PC-9 (cell line): ENCODE measurements around the gene ZNF616. TPM values are rescaled to one million over a fixed set of nuclear protein-coding genes. Genes with fewer than 3 reads are reported as not detected.

Source experiments
- BruUV-seq: library from RNA; stranded (reverse); fragments of 400-500 nt; replicated peaks from 2 replicates; lab custom pipeline; 2021; lab: Mats Ljungman, UMichigan
- CTCF ChIA-PET: fragments of 300-600 bp; sonication (Branson Sonifier 250); formaldehyde crosslinking; loops from one replicate; lab custom pipeline; 2022; ENCODE audit warnings: antibody characterized with exemption; lab: Charles Lee
- POLR2A ChIA-PET: fragments of 300-600 bp; sonication (Branson Sonifier 250); formaldehyde crosslinking; loops from one replicate; lab custom pipeline; 2022; ENCODE audit warnings: antibody characterized with exemption; ENCODE audit not compliant: unreplicated experiment; lab: Charles Lee
- DNase-seq, 2 experiments: peaks; one replicate each; pipeline versions ENCODE4 v3.0.0 to v3.0.0-alpha.2; 2015 to 2022; ENCODE audit warnings: mixed read lengths in 1 of 2
- H2AFZ ChIP-seq: fragments of 200-600 bp; sonication (generic); 2 replicates; pipeline ENCODE4 v1.8.1; 2017; ENCODE audit warnings: antibody characterized with exemption
- H3F3A ChIP-seq: fragments of 200-600 bp; sonication (generic); 2 replicates; pipeline ENCODE4 v1.8.1; 2017; ENCODE audit warnings: antibody characterized with exemption, mild to moderate bottlenecking, low read depth; ENCODE audit not compliant: insufficient read depth
- H3K27ac ChIP-seq: fragments of 200-600 bp; sonication (generic); 2 replicates; pipeline ENCODE4 v1.6.1; 2016; ENCODE audit warnings: mixed run types
- H3K27me3 ChIP-seq: fragments of 200-600 bp; sonication (generic); 2 replicates; pipeline ENCODE4 v1.6.1; 2016; ENCODE audit warnings: low read depth, mixed run types; ENCODE audit not compliant: insufficient read depth
- H3K36me3 ChIP-seq: fragments of 200-600 bp; sonication (generic); 2 replicates; pipeline ENCODE4 v1.6.1; 2016; ENCODE audit warnings: low read depth, mixed run types
- H3K4me1 ChIP-seq: fragments of 200-600 bp; sonication (generic); replicated peaks from 2 replicates; pipeline ENCODE4 v1.6.1; 2016; ENCODE audit warnings: mixed run types; ENCODE audit not compliant: insufficient read depth
- H3K4me2 ChIP-seq: fragments of 200-600 bp; sonication (generic); 2 replicates; pipeline ENCODE4 v1.6.1; 2017; ENCODE audit warnings: mixed run types
- H3K4me3 ChIP-seq: fragments of 200-600 bp; sonication (generic); 2 replicates; pipeline ENCODE4 v1.6.1; 2016; ENCODE audit warnings: mixed run types
- H3K79me2 ChIP-seq: fragments of 200-600 bp; sonication (generic); 2 replicates; pipeline ENCODE4 v1.6.1; 2017; ENCODE audit warnings: low read depth, mixed run types
- H3K9me2 ChIP-seq: fragments of 200-600 bp; sonication (generic); 2 replicates; pipeline ENCODE4 v1.8.1; 2017; ENCODE audit warnings: mild to moderate bottlenecking; ENCODE audit not compliant: insufficient read depth
- H3K9me3 ChIP-seq: fragments of 200-600 bp; sonication (generic); 2 replicates; pipeline ENCODE4 v1.8.1; 2016; ENCODE audit warnings: low read depth; ENCODE audit not compliant: insufficient read depth
- H4K20me1 ChIP-seq: fragments of 200-600 bp; sonication (generic); 2 replicates; pipeline ENCODE4 v1.8.1; 2017; ENCODE audit not compliant: insufficient read depth
- EZH2 ChIP-seq: fragments of 200-600 bp; sonication (generic); IDR thresholded peaks from 2 replicates; pipeline ENCODE4 v1.8.0; 2017; ENCODE audit warnings: antibody characterized with exemption, low read depth
- intact Hi-C: fragments of 100-400 bp; cut with micrococcal nuclease; formaldehyde crosslinking; loops from one replicate; pipeline ENCODE4 v1.10.0; 2022; ENCODE audit not compliant: unreplicated experiment
- total RNA-seq: library from RNA; stranded (reverse); gene quantifications from 2 replicates; pipeline ENCODE4 v1.2.3, GENCODE V29; 2021
- TF ChIP-seq, protein P1 (sequence below): fragments of 200-600 bp; sonication (generic); conservative IDR thresholded peaks from 2 replicates; pipeline ENCODE4 v1.6.1; 2017; ENCODE audit warnings: mixed run types, antibody characterized with exemption, mild to moderate bottlenecking, moderate library complexity

Gene ZNF616
- total RNA-seq, 1 experiment from 2014 or later: 12.6 TPM

DNA sequence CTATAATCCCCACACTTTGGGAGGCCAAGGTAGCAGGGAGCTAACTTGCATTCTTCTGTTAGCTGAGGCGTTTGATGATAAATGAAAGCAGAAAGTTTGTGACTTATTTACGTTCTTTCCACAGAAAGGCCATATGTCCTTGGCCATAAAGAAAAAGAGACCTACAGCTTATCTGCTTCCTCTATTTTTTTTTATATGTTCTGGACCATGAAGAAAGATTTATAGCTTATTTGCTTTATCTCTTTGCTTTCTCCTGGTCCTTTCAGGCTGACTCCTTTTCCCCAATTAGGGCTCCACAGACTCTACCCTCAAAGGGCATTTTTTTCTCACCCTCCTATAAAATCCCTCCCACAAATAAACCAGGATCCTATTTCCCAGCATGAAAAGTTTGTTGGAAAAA is 1.5 kb upstream of the ZNF616 start:
- POLR2A ChIA-PET: no interaction called here
- peaks cover 24% of the 10 kb centered on the region for H3K4me1 ChIP-seq
- no peak overlapping the region for H3K27ac ChIP-seq
- intact Hi-C loops: no loop called here
- no peak overlapping the region for H3K4me3 ChIP-seq
- no peak for DNase-seq
- H3K36me3 ChIP-seq: peaks cover 4% of the 10 kb centered on the region; the same call in 1 of the 2 replicates
- no peak overlapping the region for H2AFZ ChIP-seq
- no peaks in the 10 kb centered on the region for H4K20me1 ChIP-seq
- BruUV-seq: no TSS peak
- H3K9me2 ChIP-seq: no peaks in the 10 kb centered on the region
- H3K4me2 ChIP-seq: peak overlapping the region; percentile 56; the same call in 1 of the 2 replicates
- CTCF ChIA-PET: no interaction called here
- H3K9me3 ChIP-seq: peaks cover 59% of the 10 kb centered on the region
- TF ChIP-seq, protein P1, sequence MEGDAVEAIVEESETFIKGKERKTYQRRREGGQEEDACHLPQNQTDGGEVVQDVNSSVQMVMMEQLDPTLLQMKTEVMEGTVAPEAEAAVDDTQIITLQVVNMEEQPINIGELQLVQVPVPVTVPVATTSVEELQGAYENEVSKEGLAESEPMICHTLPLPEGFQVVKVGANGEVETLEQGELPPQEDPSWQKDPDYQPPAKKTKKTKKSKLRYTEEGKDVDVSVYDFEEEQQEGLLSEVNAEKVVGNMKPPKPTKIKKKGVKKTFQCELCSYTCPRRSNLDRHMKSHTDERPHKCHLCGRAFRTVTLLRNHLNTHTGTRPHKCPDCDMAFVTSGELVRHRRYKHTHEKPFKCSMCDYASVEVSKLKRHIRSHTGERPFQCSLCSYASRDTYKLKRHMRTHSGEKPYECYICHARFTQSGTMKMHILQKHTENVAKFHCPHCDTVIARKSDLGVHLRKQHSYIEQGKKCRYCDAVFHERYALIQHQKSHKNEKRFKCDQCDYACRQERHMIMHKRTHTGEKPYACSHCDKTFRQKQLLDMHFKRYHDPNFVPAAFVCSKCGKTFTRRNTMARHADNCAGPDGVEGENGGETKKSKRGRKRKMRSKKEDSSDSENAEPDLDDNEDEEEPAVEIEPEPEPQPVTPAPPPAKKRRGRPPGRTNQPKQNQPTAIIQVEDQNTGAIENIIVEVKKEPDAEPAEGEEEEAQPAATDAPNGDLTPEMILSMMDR: no peak
- no peak for TF ChIP-seq EZH2
- H3K27me3 ChIP-seq: no peaks in the 10 kb centered on the region
- H3K79me2 ChIP-seq: peaks cover 21% of the 10 kb centered on the region
- H3F3A ChIP-seq: peaks cover 33% of the 10 kb centered on the region

- H3K4me3 ChIP-seq: peak overlapping the region; percentile 74; the same call in 1 of the 2 replicates
- BruUV-seq: no TSS peak
- no peaks in the 10 kb centered on the region for H4K20me1 ChIP-seq
- intact Hi-C loops: no loop called here
- peaks cover 33% of the 10 kb centered on the region for H3F3A ChIP-seq
- H3K27me3 ChIP-seq: no peaks in the 10 kb centered on the region
- peak overlapping the region; percentile 84 for H3K4me2 ChIP-seq
- TF ChIP-seq EZH2: no peak
- TF ChIP-seq, protein P1: no peak
- no peak overlapping the region for H3K27ac ChIP-seq
- no peaks in the 10 kb centered on the region for H3K9me2 ChIP-seq
- peaks cover 60% of the 10 kb centered on the region for H3K9me3 ChIP-seq
- H3K4me1 ChIP-seq: peaks cover 24% of the 10 kb centered on the region
- H2AFZ ChIP-seq: peak overlapping the region; percentile 83
- ChIA-PET CTCF (interaction anchor here (0.6 kb wide), 1 partner anchor 742 kb away, joined by 3 read pairs; no protein-coding TSS in a partner anchor), POLR2A (interaction anchor here (0.6 kb wide), 1 partner anchor 16 kb away, joined by 4 read pairs; no protein-coding TSS in a partner anchor)
- H3K36me3 ChIP-seq: peaks cover 4% of the 10 kb centered on the region; the same call in 1 of the 2 replicates
- DNase-seq: peak in 1 of 2 experiments; percentile 98
- H3K79me2 ChIP-seq: peaks cover 22% of the 10 kb centered on the region
Observed at GRCh38 chr19:52140032-52140710, 433 bp upstream of the ZNF616 start.

- DNase-seq: no peak
- peak overlapping the region; percentile 74 for H3K4me3 ChIP-seq
- peaks cover 12% of the 10 kb centered on the region; the same call in 1 of the 2 replicates for H3K36me3 ChIP-seq
- ChIA-PET CTCF (interaction anchor here (0.6 kb wide), 1 partner anchor 66 kb away, joined by 7 read pairs; no protein-coding TSS in a partner anchor), POLR2A (no interaction called here)
- peak overlapping the region; percentile 98 for H2AFZ ChIP-seq
- H3K9me2 ChIP-seq: no peaks in the 10 kb centered on the region
- no peak overlapping the region for H3K27ac ChIP-seq
- peak overlapping the region; percentile 84 for H3K4me2 ChIP-seq
- peaks cover 22% of the 10 kb centered on the region for H3K79me2 ChIP-seq
- H3K27me3 ChIP-seq: no peaks in the 10 kb centered on the region
- intact Hi-C loops: loop anchor here (1.0 to 2.0 kb wide), 5 partner anchors 32 to 98 kb away; partner anchors contain the start of genes ZNF432, ZNF836 and ZNF841
- TF ChIP-seq, protein P1: no peak
- TF ChIP-seq EZH2: no peak
- H3K4me1 ChIP-seq: peaks cover 24% of the 10 kb centered on the region
- H3F3A ChIP-seq: peaks cover 33% of the 10 kb centered on the region
- BruUV-seq: no TSS peak
- no peaks in the 10 kb centered on the region for H4K20me1 ChIP-seq
- H3K9me3 ChIP-seq: peaks cover 69% of the 10 kb centered on the region
Observed at GRCh38 chr19:52138983-52139251, 821 bp downstream of the ZNF616 start.
